Keratinocyte (primary cell): Measurements from ENCODE around the gene HSPA12B. TPM values are rescaled to one million over a fixed set of nuclear protein-coding genes. Genes with fewer than 3 reads are reported as not detected.

ENCODE experiments used
- DNase-seq: peaks from one replicate; pipeline ENCODE4 v3.0.0-alpha.2; 2011; ENCODE audit warnings: low read depth, missing footprints, low spot score
- FAIRE-seq: peaks from 2 replicates; lab custom pipeline; 2011; peaks lifted over from hg19 to GRCh38; lab: Jason Lieb, UNC
- H2AFZ ChIP-seq: 2 replicates; pipeline ENCODE4 v1.6.0; 2012; ENCODE audit warnings: low read length, control low read depth, inconsistent platforms; ENCODE audit not compliant: control insufficient read depth
- H3K27ac ChIP-seq: 2 replicates; pipeline ENCODE4 v1.5.1; 2011; ENCODE audit warnings: low read length; ENCODE audit not compliant: control insufficient read depth, insufficient read depth
- H3K27me3 ChIP-seq: 3 replicates; pipeline ENCODE4 v1.6.0; 2011; ENCODE audit warnings: low read length; ENCODE audit not compliant: control insufficient read depth, insufficient read depth; ENCODE audit errors: extremely low read depth
- H3K36me3 ChIP-seq, 2 experiments: 2 replicates in 1 of 2; 3 replicates in 1 of 2; pipeline ENCODE4 v1.5.1; 2011; ENCODE audit warnings: low read length in 2 of 2, mild to moderate bottlenecking in 1 of 2; ENCODE audit not compliant: control insufficient read depth in 2 of 2, insufficient read depth in 2 of 2; ENCODE audit errors: extremely low read depth in 1 of 2
- H3K4me1 ChIP-seq: 3 replicates; pipeline ENCODE4 v1.5.1; 2011; ENCODE audit warnings: low read length; ENCODE audit not compliant: control insufficient read depth, insufficient read depth; ENCODE audit errors: extremely low read depth
- H3K4me2 ChIP-seq: 3 replicates; pipeline ENCODE4 v1.6.0; 2011; ENCODE audit warnings: low read depth, low read length; ENCODE audit not compliant: control insufficient read depth, insufficient read depth; ENCODE audit errors: extremely low read depth
- H3K4me3 ChIP-seq, 3 experiments: fragments of 200-600 bp in 1 of 3; sonication (generic) in 1 of 3; 2 replicates in 2 of 3; 3 replicates in 1 of 3; pipeline ENCODE4 v1.5.1; 2011 to 2016; ENCODE audit warnings: low read length in 3 of 3, mild to moderate bottlenecking in 3 of 3, control low read depth in 2 of 3, inconsistent platforms in 1 of 3, low read depth in 1 of 3, mixed read lengths in 1 of 3, mixed run types in 1 of 3, moderate library complexity in 1 of 3; ENCODE audit not compliant: control insufficient read depth in 2 of 3, insufficient read depth in 2 of 3; ENCODE audit errors: extremely low read depth in 1 of 3
- H3K79me2 ChIP-seq: 2 replicates; pipeline ENCODE4 v1.6.0; 2012; ENCODE audit warnings: low read length; ENCODE audit not compliant: control insufficient read depth, insufficient read depth
- H3K9ac ChIP-seq: 3 replicates; pipeline ENCODE4 v1.6.0; 2011; ENCODE audit warnings: low read length; ENCODE audit not compliant: control insufficient read depth, insufficient read depth; ENCODE audit errors: extremely low read depth
- H3K9me1 ChIP-seq: 3 replicates; pipeline ENCODE4 v1.6.0; 2011; ENCODE audit warnings: low read length; ENCODE audit not compliant: control insufficient read depth, insufficient read depth; ENCODE audit errors: extremely low read depth
- H3K9me3 ChIP-seq: 2 replicates; pipeline ENCODE4 v1.5.1; 2012; ENCODE audit warnings: low read depth, low read length; ENCODE audit not compliant: control insufficient read depth
- H4K20me1 ChIP-seq: 3 replicates; pipeline ENCODE4 v1.6.0; 2011; ENCODE audit warnings: low read length; ENCODE audit not compliant: control insufficient read depth, insufficient read depth; ENCODE audit errors: extremely low read depth
- CTCF ChIP-seq, 3 experiments: IDR thresholded peaks in 1 of 3; conservative IDR thresholded peaks in 1 of 3; optimal IDR thresholded peaks in 1 of 3; 2 replicates in 2 of 3; 3 replicates in 1 of 3; pipeline versions ENCODE3 to v1.5.1; 2011; ENCODE audit warnings: low read length in 3 of 3, mild to moderate bottlenecking in 3 of 3, moderate library complexity in 2 of 3, control low read depth in 1 of 3, inconsistent platforms in 1 of 3; ENCODE audit not compliant: insufficient read depth in 2 of 3; ENCODE audit errors: extremely low read depth in 1 of 3
- EZH2 ChIP-seq: IDR thresholded peaks from one replicate; pipeline ENCODE4 v1.6.1; 2012; ENCODE audit warnings: inconsistent platforms, mild to moderate bottlenecking, low read length, moderate library complexity
- dilution Hi-C: fragments of 300-500 bp; cut with MboI; formaldehyde crosslinking; loops from one replicate; pipeline ENCODE4 v1.7.0; 2020; ENCODE audit warnings: low sequenced_read_pairs; ENCODE audit not compliant: extremely low pct_ligation_motif_present
- polyA plus RNA-seq, 5 experiments: library from polyadenylated mRNA; depleted of rRNA in 3 of 5; stranded (reverse) in 3 of 5; stranded (forward) in 1 of 5; unstranded in 1 of 5; fragments of >200 nt; gene quantifications; 1 replicate in 1 of 5; 2 replicates in 3 of 5; 3 replicates in 1 of 5; pipeline versions ENCODE4 v1.2.1 to v1.2.3, GENCODE V29; 2011 to 2012; ENCODE audit warnings: missing spikeins in 2 of 5, low read depth in 1 of 5, low replicate concordance in 1 of 5

HSPA12B gene
- polyA plus RNA-seq, 1 donor (not counting 4 experiments of a cell fraction or from before 2014, with no cell fraction given): not detected

- H4K20me1 ChIP-seq: no peaks in the 10 kb centered on the region
- DNase-seq: peak; percentile 89
Measured at GRCh38 chr20:3767427-3768341, 35.2 kb downstream of the HSPA12B start, which contains the start of gene ADISSP. Gene ADISSP (minus strand): TSS chr20:3767753. CDS start chr20:3760100, 7,653 bp downstream.

GRCh38 chr20:3768342-3769130, 36.1 kb downstream of the HSPA12B start:
- Histone ChIP-seq H3K79me2 (peaks cover 18% of the 10 kb centered on the region), H3K27me3 (no peaks in the 10 kb centered on the region), H4K20me1 (no peaks in the 10 kb centered on the region), H3K36me3 (peaks cover 0 to 3% of the 10 kb centered on the region in 2 experiments), H3K4me1 (peaks cover 21% of the 10 kb centered on the region), H2AFZ (peak overlapping the region; percentile 94), H3K9ac (peak overlapping the region; percentile 91), H3K4me3 (peak overlapping the region; percentile 68 to 87 (median 81)), H3K27ac (peak overlapping the region; percentile 85), H3K4me2 (peak overlapping the region; percentile 89), H3K9me1 (no peaks in the 10 kb centered on the region), H3K9me3 (no peaks in the 10 kb centered on the region)
- FAIRE-seq (peak; percentile 97), DNase-seq (no peak)
- dilution Hi-C loops: no loop called here
- no peak for TF ChIP-seq EZH2
- peak; percentile 35 to 52 (median 38) for TF ChIP-seq CTCF (optimal IDR thresholded peaks at IDR 0.05 in 1 of 3, IDR thresholded peaks at IDR 0.05 in 1 of 3, conservative IDR thresholded peaks at IDR 0.05 in 1 of 3; ENCODE audit: extremely low read depth in 1 of 3, insufficient read depth in 2 of 3, low read length in 3 of 3)

More at GRCh38 chr20:3767427-3768341, 35.2 kb downstream of the HSPA12B start, which contains the start of gene ADISSP:
- peaks cover 21% of the 10 kb centered on the region for H3K4me1 ChIP-seq
- peaks cover 0 to 3% of the 10 kb centered on the region in 2 experiments for H3K36me3 ChIP-seq
- dilution Hi-C loops: no loop called here
- peak within 1 kb of the TSS; percentile 85 for H3K27ac ChIP-seq
- FAIRE-seq: peak; percentile 80
- TF ChIP-seq EZH2: no peak
- TF ChIP-seq CTCF (optimal IDR thresholded peaks at IDR 0.05 in 1 of 3, IDR thresholded peaks at IDR 0.05 in 1 of 3, conservative IDR thresholded peaks at IDR 0.05 in 1 of 3; ENCODE audit: extremely low read depth in 1 of 3, insufficient read depth in 2 of 3, low read length in 3 of 3): peak in 1 of 3 experiments; percentile 35
- peak within 1 kb of the TSS; percentile 91 for H3K9ac ChIP-seq
- H3K9me3 ChIP-seq: no peaks in the 10 kb centered on the region
- peak within 1 kb of the TSS; percentile 94 for H2AFZ ChIP-seq
- H3K9me1 ChIP-seq: no peaks in the 10 kb centered on the region
- H3K4me2 ChIP-seq: peak within 1 kb of the TSS; percentile 90
- peak within 1 kb of the TSS; percentile 81 to 93 (median 87) for H3K4me3 ChIP-seq
- H3K27me3 ChIP-seq: no peaks in the 10 kb centered on the region
- H3K79me2 ChIP-seq: peaks cover 18% of the 10 kb centered on the region
